Ramos (cell line): ENCODE data around the gene KNSTRN.

ENCODE experiments used
- in situ Hi-C: fragments of 300-500 bp; cut with MboI; formaldehyde crosslinking; loops from one replicate; pipeline ENCODE4 v1.14.3; 2022; ENCODE audit warnings: low sequenced_read_pairs; ENCODE audit not compliant: unreplicated experiment

Gene KNSTRN

DNA sequence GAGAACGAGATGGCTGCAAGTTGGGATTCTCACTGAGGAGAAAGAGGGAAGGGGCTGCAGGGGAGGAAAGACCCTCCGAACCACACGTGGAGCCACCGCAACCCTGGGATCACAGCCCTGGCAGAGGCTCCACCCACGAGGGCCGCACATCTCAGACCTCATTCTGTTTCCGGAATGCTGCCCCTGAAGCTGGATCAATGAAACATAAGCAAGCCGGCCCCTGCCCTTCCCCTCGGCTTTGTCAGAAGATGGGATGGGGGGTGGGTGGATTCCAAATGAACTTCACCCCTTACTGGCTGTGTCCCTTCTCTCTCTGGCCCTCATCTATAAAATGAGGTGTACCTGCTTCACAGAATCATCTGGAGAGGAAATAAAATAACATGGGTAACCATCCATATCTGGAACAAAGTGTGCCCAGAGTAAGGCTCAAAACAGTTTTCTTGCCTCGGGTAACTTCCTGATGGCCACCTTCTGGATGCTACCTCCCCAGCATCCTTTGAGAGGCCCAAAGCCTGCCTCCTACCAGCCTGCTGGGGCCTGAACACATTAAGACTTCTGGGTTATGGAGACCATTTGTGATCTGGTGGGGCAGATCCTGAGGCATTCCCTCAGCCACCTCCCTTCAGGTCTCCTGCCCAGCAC, 37.2 kb upstream of the KNSTRN start:
- in situ Hi-C loops, result loop anchor here (5.0 kb wide), 1 partner anchor 77 kb away; no protein-coding TSS in a partner anchor

DNA sequence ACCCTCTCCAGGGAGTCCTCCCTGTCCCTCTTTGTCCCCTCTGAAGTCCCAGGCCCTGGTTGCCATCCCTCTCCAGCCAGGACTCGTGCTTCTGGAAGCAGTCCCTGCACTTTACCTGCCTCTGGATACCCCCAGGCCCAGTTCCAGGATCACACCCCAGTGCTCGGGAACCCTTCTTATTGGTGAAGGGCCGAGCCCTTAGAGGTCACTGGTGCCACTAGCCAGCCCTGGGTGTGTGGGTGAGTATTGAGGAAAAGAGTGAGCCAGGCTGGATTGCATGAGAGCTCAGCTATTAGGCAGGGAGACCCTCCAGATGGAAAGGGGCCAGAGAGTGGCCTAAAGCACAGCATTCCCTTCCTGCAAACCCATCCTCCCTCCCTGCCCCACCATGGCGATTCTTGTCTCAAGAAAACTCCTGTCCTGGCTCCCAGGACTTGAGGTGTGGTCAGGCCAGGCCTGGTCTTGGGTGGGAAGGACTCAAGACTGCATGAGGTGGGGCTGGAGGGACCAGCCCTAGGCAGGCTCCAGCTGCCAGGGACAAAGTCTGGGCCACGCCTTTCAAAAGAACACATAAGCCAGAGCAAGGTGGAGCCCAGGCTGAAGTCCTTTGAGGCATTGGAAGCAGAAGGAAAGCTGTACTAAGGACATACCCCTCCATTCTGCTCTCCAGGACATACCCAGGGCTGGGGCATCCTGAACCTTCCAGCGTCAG, 36.5 kb upstream of the KNSTRN start:
- in situ Hi-C loops, result loop anchor here (5.0 kb wide), 1 partner anchor 76 kb away; no protein-coding TSS in a partner anchor

DNA sequence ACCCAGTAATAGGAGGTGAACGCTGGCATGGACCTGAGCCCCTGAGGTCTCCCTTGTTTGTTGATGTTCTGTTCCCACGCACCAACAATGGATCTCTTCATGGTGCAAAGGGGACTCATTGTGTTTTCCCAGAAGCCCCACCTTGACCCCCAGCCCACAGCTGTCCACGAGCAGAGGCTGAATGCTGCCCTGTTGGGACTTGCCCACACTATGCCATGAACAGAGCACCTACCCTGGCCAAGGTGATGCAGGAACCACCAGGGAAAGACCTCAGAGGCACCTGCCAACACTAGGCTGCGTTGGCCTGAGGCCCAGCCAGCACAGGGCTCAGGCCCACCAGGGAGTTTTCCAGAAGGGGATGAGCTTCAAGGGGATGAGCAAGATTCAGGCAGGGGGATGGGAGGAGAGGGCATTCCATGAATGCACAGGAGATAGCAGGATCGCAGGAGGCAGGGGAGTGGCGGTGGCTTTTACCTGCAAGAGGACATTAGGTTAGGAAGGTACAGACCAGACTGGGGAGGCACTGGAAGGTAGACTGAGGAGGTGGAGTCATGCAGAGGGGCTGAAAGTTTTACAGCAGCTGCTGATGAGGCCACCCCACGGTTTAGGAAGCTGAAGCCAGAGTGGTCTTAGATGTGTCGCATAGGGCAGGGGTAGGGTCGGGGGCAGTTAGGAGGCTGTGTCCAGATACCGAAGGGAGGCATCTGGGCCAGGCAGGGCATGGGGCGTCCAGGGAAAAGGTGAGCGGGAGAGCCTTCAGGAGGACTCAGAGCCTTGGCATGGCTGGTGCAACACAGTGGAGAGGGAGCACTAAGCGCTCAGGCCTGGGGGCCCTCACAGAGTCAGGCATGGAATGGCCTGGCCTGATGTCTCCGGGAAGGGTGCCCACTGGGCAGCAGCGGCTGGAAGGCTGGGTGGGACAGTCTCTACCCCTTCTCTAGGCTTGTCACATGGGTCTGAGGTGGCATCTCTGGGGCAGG, 35.7 kb upstream of the KNSTRN start:
- in situ Hi-C loops, result loop anchor here (5.0 kb wide), 1 partner anchor 75 kb away; no protein-coding TSS in a partner anchor

DNA sequence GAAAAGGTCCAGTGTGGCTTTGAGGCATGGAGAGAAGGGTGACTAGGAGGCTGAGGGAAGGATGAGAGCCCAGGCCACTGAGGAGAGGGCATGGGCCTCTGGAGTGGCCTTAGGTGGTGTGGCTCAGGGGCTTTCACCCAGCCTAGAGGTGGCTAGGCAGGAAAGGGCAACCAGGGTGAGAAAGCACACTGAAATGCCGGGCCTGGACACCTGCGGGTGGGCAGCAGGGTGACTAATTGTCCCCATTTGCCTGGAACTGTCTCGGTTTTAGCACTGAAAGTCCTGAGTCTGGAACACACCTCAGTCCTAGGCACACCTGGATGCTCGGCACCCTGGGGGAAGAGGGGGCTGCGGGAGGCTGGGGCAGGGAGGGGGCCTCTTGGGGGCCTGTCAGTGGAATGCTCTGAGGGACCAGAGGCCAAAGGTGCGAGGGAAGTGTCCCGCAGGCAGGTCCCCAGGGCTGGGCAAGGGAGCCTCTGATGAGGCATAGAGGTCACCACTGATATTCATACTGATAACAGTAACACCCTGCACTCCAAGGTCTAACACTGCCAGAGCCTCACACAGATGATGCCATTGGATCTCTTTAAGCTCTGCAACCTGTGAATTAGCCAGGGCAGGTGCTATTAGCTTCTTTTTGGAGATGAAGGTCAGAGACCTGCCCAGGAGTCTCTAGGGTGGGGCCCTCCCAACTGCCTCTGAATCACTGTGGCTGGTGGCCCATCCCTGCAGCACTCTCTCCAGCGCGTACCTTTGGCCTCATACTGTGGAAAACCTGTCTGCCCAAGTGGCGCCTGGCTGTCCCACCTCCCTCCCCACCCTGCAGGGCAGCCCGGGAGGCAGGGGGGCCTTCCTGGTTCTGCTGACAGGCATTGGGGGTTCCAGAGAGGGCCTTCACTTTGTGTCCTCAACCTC, 34.7 kb upstream of the KNSTRN start:
- in situ Hi-C loops, result loop anchor here (5.0 kb wide), 1 partner anchor 74 kb away; no protein-coding TSS in a partner anchor

DNA sequence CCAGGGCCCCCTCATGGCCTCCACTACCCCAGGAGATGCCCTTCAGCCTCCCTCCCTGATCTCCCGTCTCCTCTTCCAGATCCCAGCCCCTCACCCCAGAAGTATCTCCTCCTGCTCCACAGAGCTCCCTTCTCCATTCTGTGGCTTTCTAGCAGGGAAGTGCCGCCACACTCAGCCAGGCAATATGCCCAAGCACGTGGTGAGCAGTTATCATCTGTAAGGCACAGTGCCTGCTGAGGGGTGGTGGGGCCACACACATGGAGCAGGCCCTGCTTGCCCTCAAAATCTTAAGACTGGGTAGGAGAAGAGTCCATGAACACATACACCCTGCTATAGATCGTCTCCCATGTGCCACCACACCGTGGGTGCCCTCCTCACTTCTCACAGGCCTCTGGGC, 34.0 kb upstream of the KNSTRN start:
- in situ Hi-C loops, result loop anchor here (5.0 kb wide), 1 partner anchor 74 kb away; no protein-coding TSS in a partner anchor

DNA sequence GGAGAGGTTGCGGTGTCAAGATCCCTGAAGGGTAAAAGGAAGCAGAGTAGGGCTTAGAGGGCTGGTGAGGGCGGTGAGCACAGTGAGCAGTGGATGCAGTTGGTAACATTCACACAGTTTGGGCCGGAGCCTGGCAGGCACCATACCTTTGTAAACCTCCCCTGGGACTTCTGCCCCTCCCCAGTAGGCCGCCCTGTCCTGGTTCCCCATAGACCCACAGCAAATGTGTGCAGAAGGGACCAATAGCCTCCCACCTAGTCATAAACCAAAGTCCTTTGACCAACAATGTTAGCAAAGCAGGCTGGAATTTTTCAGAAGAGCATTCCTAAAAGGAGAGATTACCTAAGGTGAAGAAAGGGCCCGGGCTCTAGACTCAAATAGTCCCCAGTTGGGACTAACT, 33.4 kb upstream of the KNSTRN start:
- in situ Hi-C loops, result loop anchor here (5.0 kb wide), 1 partner anchor 73 kb away; no protein-coding TSS in a partner anchor

DNA sequence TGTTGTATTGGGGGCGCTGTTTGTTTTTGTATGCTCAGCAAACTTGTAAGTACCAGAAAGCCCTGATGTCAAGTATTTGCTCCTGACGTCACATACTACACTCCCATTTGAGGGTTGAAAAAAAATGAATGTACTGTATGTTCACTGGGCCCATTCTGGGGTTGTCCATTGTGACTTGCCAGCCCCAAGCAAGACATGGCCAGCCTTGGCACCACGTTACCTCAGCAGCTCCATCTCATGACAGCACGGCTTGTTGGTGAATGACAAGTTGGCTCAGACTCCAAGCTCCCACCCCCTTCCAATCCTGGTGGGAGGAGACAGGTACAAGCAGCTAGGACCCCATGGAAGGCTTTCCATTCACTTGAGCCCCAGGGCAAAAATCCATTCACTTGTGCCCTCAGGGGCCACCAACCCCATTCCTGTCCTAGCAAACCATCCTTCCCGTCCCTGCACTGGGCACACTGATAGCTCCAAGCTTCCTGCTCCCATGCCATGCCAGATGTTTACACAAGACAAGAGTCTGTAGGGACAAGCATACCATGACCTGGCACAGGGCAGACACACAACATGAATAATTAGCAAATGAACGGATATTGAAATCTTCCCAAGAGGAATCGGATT, 30.1 kb upstream of the KNSTRN start:
- in situ Hi-C loops, result no loop called here

DNA sequence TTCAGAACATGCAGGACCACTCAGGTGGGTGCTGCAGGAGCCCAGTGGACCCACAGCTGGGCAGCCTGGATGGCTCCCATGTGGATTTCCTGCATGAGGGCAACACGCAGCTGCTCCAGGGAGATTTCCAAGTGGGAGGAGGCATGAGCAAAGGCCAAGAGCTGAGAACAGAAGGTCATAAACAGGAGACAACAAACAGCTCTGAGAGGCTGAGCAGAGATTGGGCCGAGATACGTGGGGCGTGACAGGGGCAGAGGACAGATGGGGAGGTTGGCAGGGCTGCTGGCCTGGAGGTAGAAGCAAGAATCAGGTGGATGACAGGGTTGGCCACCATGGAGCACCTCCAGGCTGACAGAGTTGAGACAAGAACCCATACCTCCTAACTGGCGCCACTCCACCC, 28.8 kb upstream of the KNSTRN start:
- in situ Hi-C loops, result no loop called here

DNA sequence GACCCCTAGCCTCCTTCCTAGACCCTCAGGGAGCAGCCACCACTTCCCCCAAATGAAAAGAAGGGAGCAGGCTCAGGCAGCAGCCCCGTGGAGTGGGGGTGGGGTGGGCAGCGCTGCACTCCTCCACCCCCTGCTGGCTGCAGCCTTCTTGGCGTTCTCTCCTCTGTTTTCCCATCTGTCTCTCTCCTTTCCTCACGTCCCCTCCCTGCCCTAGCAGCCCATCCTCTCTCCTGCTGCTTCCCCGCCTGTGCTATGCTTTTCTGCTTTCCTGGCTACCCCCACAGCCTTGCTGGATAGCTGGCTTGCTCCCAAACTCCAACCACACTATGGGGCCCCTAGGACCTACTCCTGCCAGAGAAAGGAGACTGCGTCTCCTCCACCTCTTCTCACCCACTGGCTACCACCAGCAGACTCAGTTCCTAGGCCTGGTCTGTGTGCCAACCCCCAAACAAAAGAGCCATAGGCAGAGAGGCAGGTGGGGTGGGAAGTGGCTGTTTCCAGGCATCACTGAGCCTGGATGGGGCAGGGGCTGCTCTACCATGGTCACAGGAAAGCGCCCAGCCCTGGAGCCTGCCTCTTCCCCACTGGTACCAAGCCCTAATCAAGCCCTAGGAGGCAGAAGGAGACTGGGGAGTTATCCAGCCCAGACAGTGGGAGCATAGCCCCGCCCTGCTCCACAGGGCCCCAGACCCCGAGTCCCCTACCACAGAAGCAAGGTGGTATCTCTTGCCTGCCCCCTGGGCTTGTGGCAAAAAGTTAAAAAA, 27.9 kb upstream of the KNSTRN start:
- in situ Hi-C loops, result no loop called here

DNA sequence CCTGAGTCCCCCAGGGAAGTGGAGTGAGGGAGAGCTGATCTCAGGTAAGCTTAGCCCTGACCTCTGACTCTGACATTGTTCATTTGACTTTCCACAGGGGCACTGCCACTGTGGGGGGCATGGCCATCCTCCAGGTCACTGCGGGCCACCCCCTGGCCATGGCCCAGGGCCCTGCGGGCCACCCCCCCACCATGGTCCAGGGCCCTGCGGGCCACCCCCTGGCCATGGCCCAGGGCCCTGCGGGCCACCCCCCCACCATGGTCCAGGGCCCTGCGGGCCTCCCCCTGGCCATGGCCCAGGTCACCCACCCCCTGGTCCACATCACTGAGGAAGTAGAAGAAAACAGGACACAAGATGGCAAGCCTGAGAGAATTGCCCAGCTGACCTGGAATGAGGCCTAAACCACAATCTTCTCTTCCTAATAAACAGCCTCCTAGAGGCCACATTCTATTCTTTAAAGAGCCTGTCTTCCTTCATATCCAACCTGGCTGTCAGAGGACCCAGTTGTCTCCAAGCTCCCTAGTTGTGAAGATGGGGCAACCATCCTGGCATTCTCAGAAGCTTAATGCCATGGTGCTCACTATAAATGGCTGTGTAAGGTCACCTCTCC, 26.4 kb upstream of the KNSTRN start:
- in situ Hi-C loops, result no loop called here

DNA sequence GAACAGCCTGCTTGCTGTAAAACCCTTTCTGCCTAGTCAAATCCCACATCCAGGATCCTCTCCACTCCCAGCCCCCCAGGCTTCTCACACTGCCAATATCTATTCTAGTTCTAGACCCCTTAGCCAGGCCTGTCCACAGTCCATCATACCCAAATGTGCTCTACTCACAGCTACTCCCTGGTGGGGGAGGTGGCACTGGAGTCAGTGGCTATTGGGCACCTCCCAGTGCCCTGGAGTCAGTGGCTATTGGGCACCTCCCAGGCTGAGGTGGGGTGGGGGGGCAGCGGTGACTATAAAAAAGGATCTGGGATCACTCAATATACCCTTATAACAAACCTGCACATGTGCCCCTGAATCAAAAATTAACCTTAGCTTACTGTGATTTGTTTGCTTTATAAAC, 25.3 kb upstream of the KNSTRN start:
- in situ Hi-C loops, result no loop called here

DNA sequence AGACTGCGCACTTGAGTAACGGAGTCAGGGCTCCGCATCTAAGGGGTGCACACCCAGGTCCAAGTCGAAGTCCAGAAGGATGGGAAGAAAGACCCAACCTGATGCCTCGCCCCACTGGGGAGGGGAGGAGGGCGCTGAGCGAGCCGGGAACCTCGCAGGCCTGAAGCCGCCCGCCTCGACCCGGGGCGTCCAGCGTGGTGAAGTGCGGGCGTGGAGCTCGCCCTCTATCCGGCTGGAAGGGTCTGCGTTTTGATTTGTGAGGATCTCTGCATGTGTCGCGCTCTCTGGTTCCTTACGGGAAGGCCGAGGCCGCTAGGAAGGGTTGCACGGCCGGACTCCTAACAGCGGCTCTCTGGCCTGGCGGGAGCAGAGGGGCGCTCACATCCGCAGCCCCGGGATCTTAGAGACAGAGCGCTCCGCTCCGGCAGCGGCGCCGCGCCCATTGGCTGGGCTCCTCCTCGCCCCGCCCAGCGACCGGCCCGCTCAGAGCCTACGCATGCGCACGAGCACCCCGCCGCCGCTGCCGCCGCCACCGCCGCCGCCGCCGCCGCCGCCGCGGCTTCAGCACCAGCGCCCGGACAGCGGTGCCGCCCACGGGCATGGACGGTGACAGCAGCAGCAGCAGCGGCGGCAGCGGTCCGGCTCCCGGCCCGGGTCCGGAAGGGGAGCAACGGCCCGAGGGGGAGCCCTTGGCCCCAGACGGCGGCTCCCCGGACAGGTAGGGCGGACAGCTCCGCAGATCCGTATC, 24.6 kb upstream of the KNSTRN start, which contains the start of gene DISP2:
DISP2 (plus strand) TSS at position 497 of the 748 bp plus-strand sequence; CDS start at position 600, 103 bp downstream.
- in situ Hi-C loops, result no loop called here

DNA sequence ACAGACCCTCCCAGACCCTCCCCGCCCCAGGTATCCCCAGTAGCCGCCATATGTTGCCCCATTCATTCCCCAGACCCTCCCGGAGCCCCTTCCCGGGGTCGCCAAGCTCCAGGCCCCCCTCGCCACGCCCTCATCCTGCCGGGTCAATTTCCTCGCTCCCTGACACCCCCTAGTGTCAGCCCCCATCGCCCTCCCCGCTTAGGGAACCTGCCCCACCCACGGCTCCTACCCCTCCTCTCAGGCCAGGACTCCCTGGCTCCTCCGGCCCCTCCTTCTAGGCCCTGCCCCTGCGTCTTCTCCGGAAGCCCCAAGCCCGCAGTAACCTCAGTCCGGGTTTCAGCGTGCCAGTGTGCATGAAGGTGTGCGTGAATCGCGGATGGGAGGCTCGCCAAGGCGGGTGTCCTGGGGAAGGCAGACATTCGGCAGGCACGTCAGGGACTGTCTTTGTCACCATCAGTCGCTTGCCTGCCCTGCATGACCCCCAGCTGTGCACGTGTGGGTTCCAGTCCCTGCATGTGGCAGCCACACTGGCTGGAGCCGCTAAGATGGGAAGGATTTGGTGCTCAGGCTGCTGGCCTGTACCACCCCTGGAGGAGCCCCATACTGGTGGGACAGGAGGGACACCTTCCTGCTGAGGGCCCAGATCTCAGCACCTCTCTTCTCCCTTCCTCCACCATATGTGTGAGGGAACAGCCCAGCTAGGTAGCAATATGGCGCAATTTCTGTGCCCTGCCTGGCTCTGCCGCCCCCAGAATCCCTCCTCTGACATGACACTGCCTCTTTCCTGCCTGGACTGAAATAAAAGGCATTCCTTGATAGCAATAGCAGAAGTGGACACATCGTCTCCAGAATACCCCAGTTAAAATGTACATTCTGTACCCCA, 23.8 kb upstream of the KNSTRN start:
- in situ Hi-C loops, result no loop called here

DNA sequence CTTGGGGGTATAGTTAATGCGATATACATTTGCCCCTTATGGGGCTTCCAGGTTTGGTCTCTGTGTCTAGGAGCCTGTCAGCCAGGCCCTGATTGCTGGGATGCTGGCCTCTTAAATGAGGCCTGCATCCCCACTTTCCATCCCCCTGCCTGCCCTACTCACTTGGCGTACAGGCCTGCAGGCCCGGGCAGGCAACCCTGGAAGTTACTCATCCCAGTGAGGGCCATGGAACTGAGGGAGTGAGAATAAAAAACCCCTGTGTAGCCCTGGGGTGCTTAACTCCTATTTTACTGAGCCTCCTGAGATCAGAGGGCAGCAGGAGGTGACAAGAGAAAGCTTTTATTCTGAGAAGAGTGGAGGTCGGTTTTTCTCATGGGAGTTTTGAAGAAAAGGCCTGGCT, 22.5 kb upstream of the KNSTRN start:
- in situ Hi-C loops, result no loop called here

DNA sequence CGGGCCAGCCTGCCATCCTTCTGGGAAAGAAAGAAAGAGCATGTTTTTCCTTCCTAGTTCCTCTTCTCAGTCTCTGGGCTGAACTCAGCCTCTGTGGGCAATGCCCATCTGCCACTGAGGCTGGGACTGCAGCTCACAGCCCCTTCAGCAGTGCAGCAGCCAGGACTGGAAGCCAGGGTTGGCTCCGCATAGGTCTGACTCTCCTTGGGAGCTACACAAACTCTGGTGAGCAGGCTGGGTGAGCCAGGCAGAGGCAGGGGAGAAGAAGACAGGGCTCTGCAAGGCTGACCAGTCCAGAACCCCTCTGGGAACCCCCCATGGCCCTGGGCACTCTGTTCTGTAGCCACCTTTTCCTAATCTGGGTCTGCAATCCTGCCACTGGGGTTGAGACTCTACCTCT, 20.9 kb upstream of the KNSTRN start:
- in situ Hi-C loops, result no loop called here

DNA sequence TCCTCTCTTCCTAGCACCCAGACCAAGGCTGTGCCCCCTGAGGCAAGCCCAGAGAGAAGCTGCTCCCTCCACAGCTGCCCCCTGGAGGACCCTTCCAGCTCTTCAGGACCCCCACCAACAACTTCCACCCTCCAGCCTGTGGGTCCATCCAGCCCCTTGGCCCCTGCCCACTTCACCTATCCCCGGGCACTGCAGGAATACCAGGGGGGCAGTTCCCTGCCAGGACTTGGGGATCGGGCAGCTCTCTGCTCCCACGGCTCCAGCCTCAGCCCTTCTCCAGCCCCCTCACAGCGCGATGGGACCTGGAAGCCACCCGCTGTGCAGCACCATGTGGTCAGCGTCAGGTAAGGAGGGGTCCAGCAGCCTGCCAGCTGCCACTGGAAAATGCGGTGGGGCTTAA, 18.9 kb upstream of the KNSTRN start:
- in situ Hi-C loops, result no loop called here
